Mesendoderm (in vitro differentiated cells): ENCODE results near the gene GLRX3.

Experiments
- DNase-seq: peaks from one replicate; pipeline ENCODE4 v3.0.0; 2013
- H2AK5ac ChIP-seq: 2 replicates; pipeline ENCODE4 v1.6.1; 2013; ENCODE audit warnings: low read length, inconsistent platforms
- H2BK120ac ChIP-seq: 2 replicates; pipeline ENCODE4 v1.6.1; 2013; ENCODE audit warnings: low read depth, mild to moderate bottlenecking, low read length, moderate library complexity, mixed read lengths
- H2BK15ac ChIP-seq: replicated peaks from 2 replicates; pipeline ENCODE4 v1.6.1; 2013; ENCODE audit warnings: low read depth, mild to moderate bottlenecking, moderate library complexity
- H2BK5ac ChIP-seq: 2 replicates; pipeline ENCODE4 v1.6.1; 2013; ENCODE audit warnings: low read length, inconsistent platforms
- H3K18ac ChIP-seq: 2 replicates; pipeline ENCODE4 v1.6.1; 2013; ENCODE audit warnings: mild to moderate bottlenecking, low read length, mixed read lengths
- H3K23ac ChIP-seq: one replicate; pipeline ENCODE4 v1.6.1; 2013; ENCODE audit warnings: low read length
- H3K27ac ChIP-seq: 2 replicates; pipeline ENCODE4 v1.5.1; 2013; ENCODE audit warnings: low read depth, mild to moderate bottlenecking, inconsistent platforms, low read length, moderate library complexity
- H3K27me3 ChIP-seq: 2 replicates; pipeline ENCODE4 v1.6.1; 2013; ENCODE audit warnings: low read length, control low read depth, mild to moderate bottlenecking, inconsistent platforms; ENCODE audit not compliant: insufficient read depth, poor library complexity
- H3K36me3 ChIP-seq: 2 replicates; pipeline ENCODE4 v1.6.1; 2013; ENCODE audit warnings: low read length, inconsistent platforms; ENCODE audit not compliant: control insufficient read depth, insufficient read depth
- H3K4ac ChIP-seq: one replicate; pipeline ENCODE4 v1.6.1; 2013; ENCODE audit warnings: low read depth, mild to moderate bottlenecking, low read length, moderate library complexity
- H3K4me1 ChIP-seq: 2 replicates; pipeline ENCODE4 v1.6.1; 2013; ENCODE audit warnings: low read depth, low read length, inconsistent platforms; ENCODE audit not compliant: control insufficient read depth
- H3K4me2 ChIP-seq: 2 replicates; pipeline ENCODE4 v1.6.1; 2013; ENCODE audit warnings: low read length
- H3K4me3 ChIP-seq: 2 replicates; pipeline ENCODE4 v1.5.1; 2013; ENCODE audit warnings: mild to moderate bottlenecking, low read length
- H3K56ac ChIP-seq: one replicate; pipeline ENCODE4 v1.6.1; 2013; ENCODE audit warnings: low read length
- H3K79me1 ChIP-seq: 2 replicates; pipeline ENCODE4 v1.6.1; 2013; ENCODE audit warnings: low read length, inconsistent platforms
- H3K79me2 ChIP-seq: 2 replicates; pipeline ENCODE4 v1.6.1; 2013; ENCODE audit warnings: mild to moderate bottlenecking, low read length; ENCODE audit not compliant: control insufficient read depth, insufficient read depth
- H3K9ac ChIP-seq: 2 replicates; pipeline ENCODE4 v1.6.1; 2013; ENCODE audit warnings: low read length, inconsistent platforms
- H4K5ac ChIP-seq: one replicate; pipeline ENCODE4 v1.6.1; 2013; ENCODE audit warnings: low read length
- H4K8ac ChIP-seq: one replicate; pipeline ENCODE4 v1.6.1; 2013; ENCODE audit warnings: low read depth, mild to moderate bottlenecking, control low read depth, low read length, moderate library complexity
- WGBS: extraction: QIAGEN DNeasy Blood & Tissue Kit; methylation state at CpG from one replicate; pipeline ENCODE4 v1.1.7; 2013; ENCODE audit warnings: low lambda C conversion rate, missing lambda C conversion rate; ENCODE audit not compliant: insufficient coverage; ENCODE audit errors: extremely low coverage; 5-methylcytosine and 5-hydroxymethylcytosine counted together

The GLRX3 gene

DNA sequence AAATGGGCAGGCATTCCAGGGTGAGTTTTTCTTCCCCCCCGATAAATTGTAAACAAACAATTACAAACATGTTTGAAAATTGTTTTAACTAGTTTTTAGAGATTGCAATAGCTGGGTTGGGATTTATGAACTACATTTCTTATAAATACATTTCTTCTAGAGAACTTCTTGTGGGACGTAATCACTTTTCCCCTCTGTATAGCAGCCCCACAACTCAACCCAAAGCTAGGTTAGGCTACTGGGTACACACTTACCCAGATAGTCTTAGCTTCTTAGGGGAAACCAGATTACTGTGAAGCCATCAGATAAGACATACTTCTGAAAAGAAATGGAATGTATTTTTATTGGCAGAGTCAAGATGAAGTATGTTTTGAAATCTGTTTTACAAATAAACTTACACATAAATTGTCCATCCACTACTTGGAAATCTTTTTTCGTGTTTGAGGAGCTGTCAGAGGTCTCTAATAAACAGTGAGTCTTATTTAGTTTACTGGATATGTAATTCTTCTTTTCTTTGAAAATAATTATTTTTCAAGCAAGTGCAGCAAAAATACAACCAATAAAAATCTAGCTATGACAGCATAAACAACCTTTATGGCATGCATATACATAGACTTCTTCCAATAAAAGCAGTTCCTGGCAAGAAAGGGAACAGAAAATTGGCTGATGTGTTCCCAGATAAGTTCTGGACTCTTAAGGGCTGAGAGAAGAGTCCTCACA is 8.0 kb upstream of the GLRX3 start:
- no peaks in the 10 kb centered on the region for H3K27me3 ChIP-seq
- H3K4me2 ChIP-seq: no peak overlapping the region
- H3K27ac ChIP-seq: no peak overlapping the region
- H3K56ac ChIP-seq: no peak overlapping the region
- DNase-seq: peak; percentile 21
- no peak overlapping the region for H3K4me3 ChIP-seq
- H3K4me1 ChIP-seq: no peaks in the 10 kb centered on the region
- no peak overlapping the region for H4K5ac ChIP-seq
- H2AK5ac ChIP-seq: no peak overlapping the region
- H3K4ac ChIP-seq: no peak overlapping the region
- H2BK120ac ChIP-seq: no peak overlapping the region
- no CpG with 5 or more reads among the region's 3 CpGs for WGBS
- H3K18ac ChIP-seq: no peak overlapping the region
- no peak overlapping the region for H3K23ac ChIP-seq
- no peak overlapping the region for H2BK5ac ChIP-seq
- H3K79me2 ChIP-seq: no peaks in the 10 kb centered on the region
- H3K36me3 ChIP-seq: no peaks in the 10 kb centered on the region
- no peak overlapping the region for H4K8ac ChIP-seq
- no peak overlapping the region for H3K9ac ChIP-seq
- no peaks in the 10 kb centered on the region for H3K79me1 ChIP-seq
- no peak overlapping the region for H2BK15ac ChIP-seq

- Histone ChIP-seq H3K4me2 (no peak overlapping the region), H3K9ac (no peak overlapping the region), H3K23ac (no peak overlapping the region), H4K5ac (no peak overlapping the region), H2BK15ac (no peak overlapping the region), H2BK120ac (no peak overlapping the region), H3K79me2 (no peaks in the 10 kb centered on the region), H3K4me3 (no peak overlapping the region), H3K4me1 (no peaks in the 10 kb centered on the region), H3K27me3 (no peaks in the 10 kb centered on the region), H3K36me3 (no peaks in the 10 kb centered on the region), H3K18ac (peak overlapping the region; percentile 9), H2AK5ac (no peak overlapping the region), H3K79me1 (no peaks in the 10 kb centered on the region), H3K27ac (no peak overlapping the region), H4K8ac (no peak overlapping the region), H2BK5ac (no peak overlapping the region), H3K4ac (peak overlapping the region; percentile 7), H3K56ac (no peak overlapping the region)
- whole genome bisulfite sequencing: no CpG with 5 or more reads among the region's 27 CpGs
- no peak for DNase-seq
Measured at GRCh38 chr10:130128922-130129321, 7.3 kb upstream of the GLRX3 start.

DNA sequence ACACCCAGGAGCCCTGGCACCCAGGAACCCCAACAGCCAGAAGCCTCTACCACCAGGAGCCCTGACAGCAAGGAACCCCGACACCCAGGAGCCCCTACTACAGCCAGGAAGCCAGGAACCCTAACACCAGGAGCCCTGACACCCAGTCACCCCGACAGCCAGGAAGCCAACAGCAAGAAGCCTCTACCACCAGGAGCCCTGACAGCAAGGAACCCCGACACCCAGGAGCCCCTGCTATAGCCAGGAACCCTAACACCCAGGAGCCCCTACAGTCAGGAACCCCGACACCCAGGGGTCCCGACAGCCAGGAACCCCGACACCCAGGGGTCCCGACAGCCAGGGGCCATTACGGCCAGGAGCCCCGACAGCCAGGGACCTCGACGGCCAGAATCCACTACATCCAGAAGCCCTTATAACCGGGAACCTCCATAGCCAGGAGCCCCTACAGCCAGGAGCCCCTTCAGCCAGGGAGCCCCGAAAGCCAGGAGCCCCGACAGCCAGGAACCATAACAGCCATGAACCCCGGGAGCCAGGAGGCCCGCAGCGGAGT is 440 bp upstream of the GLRX3 start:
- Histone ChIP-seq H4K8ac (peak overlapping the region; percentile 43), H3K79me1 (no peaks in the 10 kb centered on the region), H3K4me3 (no peak overlapping the region), H3K23ac (no peak overlapping the region), H3K9ac (peak overlapping the region; percentile 83), H3K4me1 (no peaks in the 10 kb centered on the region), H2BK5ac (no peak overlapping the region), H4K5ac (no peak overlapping the region), H3K27ac (no peak overlapping the region), H3K79me2 (peaks cover 36% of the 10 kb centered on the region), H2BK120ac (peak overlapping the region; percentile 2), H3K27me3 (no peaks in the 10 kb centered on the region), H2BK15ac (no peak overlapping the region), H3K18ac (peak overlapping the region; percentile 24), H3K4me2 (peak overlapping the region; percentile 35), H3K36me3 (no peaks in the 10 kb centered on the region), H3K56ac (peak overlapping the region; percentile 83), H2AK5ac (peak overlapping the region; percentile 78), H3K4ac (no peak overlapping the region)
- DNase-seq: no peak
- WGBS: no CpG with 5 or more reads among the region's 17 CpGs

DNA sequence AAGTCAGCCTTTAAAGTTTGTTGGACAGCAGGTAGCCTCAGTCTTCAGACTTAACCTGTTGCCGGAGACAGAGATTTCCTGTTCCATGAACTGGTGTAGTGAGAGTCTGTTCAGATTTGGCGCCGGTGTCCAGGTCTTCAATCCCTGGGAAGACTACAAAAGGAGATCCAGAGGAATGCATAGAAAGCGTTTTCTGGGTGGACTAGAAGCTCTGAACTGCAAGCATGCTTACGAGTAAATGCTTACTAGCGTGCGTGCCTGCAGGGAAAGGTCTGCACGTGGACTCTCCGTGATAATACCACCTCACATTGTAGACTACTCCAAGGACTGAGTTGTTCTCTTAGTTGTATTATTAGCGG is 878 bp downstream of the GLRX3 start:
- DNase-seq: peak; percentile 69
- Histone ChIP-seq H4K5ac (no peak overlapping the region), H3K4me1 (peaks cover 3% of the 10 kb centered on the region), H2BK120ac (no peak overlapping the region), H4K8ac (no peak overlapping the region), H2BK5ac (no peak overlapping the region), H3K79me2 (peaks cover 48% of the 10 kb centered on the region), H2AK5ac (no peak overlapping the region), H3K4me2 (peak overlapping the region; percentile 73), H3K79me1 (peaks cover 9% of the 10 kb centered on the region), H3K27me3 (no peaks in the 10 kb centered on the region), H3K9ac (peak overlapping the region; percentile 94), H3K27ac (no peak overlapping the region), H3K18ac (peak overlapping the region; percentile 89), H3K36me3 (no peaks in the 10 kb centered on the region), H2BK15ac (no peak overlapping the region), H3K23ac (no peak overlapping the region), H3K4ac (peak overlapping the region; percentile 50), H3K4me3 (peak overlapping the region; percentile 33), H3K56ac (peak overlapping the region; percentile 95)
- no CpG with 5 or more reads among the region's 10 CpGs for WGBS

- DNase-seq: no peak
- Histone ChIP-seq H3K23ac (no peak overlapping the region), H3K27ac (no peak overlapping the region), H3K18ac (no peak overlapping the region), H3K4me3 (no peak overlapping the region), H2AK5ac (no peak overlapping the region), H3K79me2 (peaks cover 56% of the 10 kb centered on the region), H2BK15ac (no peak overlapping the region), H3K36me3 (no peaks in the 10 kb centered on the region), H3K56ac (peak overlapping the region; percentile 95), H4K5ac (no peak overlapping the region), H3K4me1 (peaks cover 3% of the 10 kb centered on the region), H3K9ac (peak overlapping the region; percentile 94), H4K8ac (no peak overlapping the region), H3K79me1 (peaks cover 13% of the 10 kb centered on the region), H3K27me3 (no peaks in the 10 kb centered on the region), H3K4me2 (peak overlapping the region; percentile 73), H2BK120ac (no peak overlapping the region), H3K4ac (no peak overlapping the region), H2BK5ac (no peak overlapping the region)
- no CpG with 5 or more reads among the region's 28 CpGs for WGBS
Measured at GRCh38 chr10:130137659-130138478, 1.7 kb downstream of the GLRX3 start.
